HepG2 (cell line): ENCODE data around the gene RGP1.

ENCODE experiments used
- ATF4 ChIP-seq, 2 experiments: fragments of 450-650 bp in 1 of 2; sonication (generic) in 1 of 2; formaldehyde crosslinking; IDR thresholded peaks; 2 replicates each; pipeline versions ENCODE4 v1.5.0 to v1.8.0; 2020 to 2022; ENCODE audit warnings: mild to moderate bottlenecking in 1 of 2, missing genetic modification reagents in 1 of 2
- CREB3 ChIP-seq: sonication (generic); formaldehyde crosslinking; IDR thresholded peaks from 2 replicates; pipeline ENCODE4 v1.5.0; 2020; ENCODE audit warnings: missing genetic modification reagents
- CTCF ChIP-seq: sonication (generic); formaldehyde crosslinking; IDR thresholded peaks from 2 replicates; pipeline ENCODE4 v1.5.0; 2020; ENCODE audit warnings: mild to moderate bottlenecking, missing genetic modification reagents, moderate library complexity
- HHEX ChIP-seq: IDR thresholded peaks from 2 replicates; pipeline ENCODE4 v1.6.1; 2016; ENCODE audit warnings: control low read depth
- HNRNPUL1 ChIP-seq: fragments of 200-400 bp; formaldehyde crosslinking; IDR thresholded peaks from 2 replicates; pipeline ENCODE4 v1.6.1; 2017; ENCODE audit warnings: low read depth, mild to moderate bottlenecking, low read length, moderate library complexity
- POLR2A ChIP-seq, 2 experiments: IDR thresholded peaks; 2 replicates each; pipeline ENCODE4 v1.6.1; 2011; ENCODE audit warnings: low read depth in 2 of 2, low read length in 2 of 2, mild to moderate bottlenecking in 1 of 2, moderate library complexity in 1 of 2; ENCODE audit not compliant: insufficient read depth in 1 of 2
- SP1 ChIP-seq, 2 experiments: fragments of 450-650 bp in 1 of 2; sonication (generic) in 1 of 2; formaldehyde crosslinking in 1 of 2; IDR thresholded peaks; 2 replicates each; pipeline versions ENCODE4 v1.4.0 to v1.6.1; 2016 to 2020; ENCODE audit warnings: missing genetic modification reagents in 1 of 2
- STAG1 ChIP-seq: sonication (generic); formaldehyde crosslinking; IDR thresholded peaks from 2 replicates; pipeline ENCODE4 v1.4.0; 2020; ENCODE audit warnings: missing genetic modification reagents
- STAT6 ChIP-seq: sonication (generic); formaldehyde crosslinking; IDR thresholded peaks from 2 replicates; pipeline ENCODE4 v1.4.0; 2020; ENCODE audit warnings: missing genetic modification reagents, mild to moderate bottlenecking, borderline replicate concordance
- YY1 ChIP-seq: IDR thresholded peaks from 2 replicates; pipeline ENCODE4 v1.6.1; 2011; ENCODE audit warnings: low read length, low read depth, moderate library complexity, mild to moderate bottlenecking; ENCODE audit not compliant: insufficient read depth, insufficient replicate concordance
- ZBTB20 ChIP-seq: sonication (generic); formaldehyde crosslinking; IDR thresholded peaks from 2 replicates; pipeline ENCODE4 v1.8.1; 2023; ENCODE audit warnings: missing genetic modification reagents, low read depth, mild to moderate bottlenecking, borderline replicate concordance
- ZNF407 ChIP-seq: sonication (generic); formaldehyde crosslinking; IDR thresholded peaks from one replicate; pipeline ENCODE4 v1.5.1; 2020; ENCODE audit warnings: mild to moderate bottlenecking, missing genetic modification reagents; ENCODE audit errors: not compliant biosample characterization
- ZNF644 ChIP-seq: IDR thresholded peaks from 2 replicates; pipeline ENCODE4 v1.6.1; 2016; ENCODE audit warnings: low read depth

- TF ChIP-seq ZNF644 (CRISPR knock-in tag) (no peak), STAT6 (CRISPR knock-in tag) (no peak), CTCF (CRISPR knock-in tag) (no peak), ZNF407 (no peak), CREB3 (CRISPR knock-in tag) (no peak), HHEX (CRISPR knock-in tag) (no peak), YY1 (no peak), HNRNPUL1 (no peak), POLR2A (IDR thresholded peaks at IDR 0.05; ENCODE audit: insufficient read depth in 1 of 2, low read depth in 2 of 2, low read length in 2 of 2) (no peak), SP1 (IDR thresholded peaks at IDR 0.05) (no peak), SP1 (CRISPR knock-in tag; IDR thresholded peaks at IDR 0.05) (no peak), STAG1 (CRISPR knock-in tag) (no peak), ZBTB20 (CRISPR knock-in tag) (no peak), ATF4 (CRISPR knock-in tag; IDR thresholded peaks at IDR 0.05) (no peak)
These were observed 35.5 kb upstream of the RGP1 start for GRCh38 chr9:35713578-35713977.
